HG02759 (cell line): ENCODE results near the gene ZDHHC18.
"Not testable (repeated sequence)": the region's sequence is repeated elsewhere in the genome, so short reads cannot be mapped to it uniquely, and the experiment has no call there.

Source experiments
- ATAC-seq: cut with Tn5 transposase; IDR thresholded peaks from one replicate; pipeline ENCODE4 v1.9.1; 2021; ENCODE audit warnings: mild to moderate bottlenecking, moderate library complexity; ENCODE audit not compliant: unreplicated experiment

The ZDHHC18 gene

GRCh38 chr1:26791148-26791547 is 35.3 kb upstream of the ZDHHC18 start:
- ATAC-seq: no peak

GRCh38 chr1:26791626-26792025 is 34.9 kb upstream of the ZDHHC18 start:
- ATAC-seq: no peak

GRCh38 chr1:26792924-26793323 is 33.6 kb upstream of the ZDHHC18 start:
- no peak for ATAC-seq

GRCh38 chr1:26794391-26794790 is 32.1 kb upstream of the ZDHHC18 start:
- ATAC-seq: no peak

GRCh38 chr1:26797627-26798026 is 28.9 kb upstream of the ZDHHC18 start:
- no peak for ATAC-seq

GRCh38 chr1:26799479-26800142 is 26.9 kb upstream of the ZDHHC18 start:
- ATAC-seq: no peak

GRCh38 chr1:26803932-26804331 is 22.6 kb upstream of the ZDHHC18 start:
- not testable (repeated sequence) for ATAC-seq

- ATAC-seq: not testable (repeated sequence)
These were observed 16.4 kb upstream of the ZDHHC18 start for GRCh38 chr1:26810105-26810504.

- no peak for ATAC-seq
These were observed 15.4 kb upstream of the ZDHHC18 start for GRCh38 chr1:26811057-26811456.

GRCh38 chr1:26811708-26812107 is 14.8 kb upstream of the ZDHHC18 start:
- ATAC-seq: no peak

GRCh38 chr1:26814377-26814776 is 12.1 kb upstream of the ZDHHC18 start:
- no peak for ATAC-seq

- ATAC-seq: no peak
These were observed 11.6 kb upstream of the ZDHHC18 start for GRCh38 chr1:26814893-26815292.

- peak; percentile 88 for ATAC-seq
These were observed 5.7 kb upstream of the ZDHHC18 start for GRCh38 chr1:26820784-26821269.

GRCh38 chr1:26822737-26823395 is 3.6 kb upstream of the ZDHHC18 start:
- no peak for ATAC-seq

GRCh38 chr1:26824731-26825130 is 1.8 kb upstream of the ZDHHC18 start:
- no peak for ATAC-seq

GRCh38 chr1:26827106-26827604 is 667 bp downstream of the ZDHHC18 start:
- ATAC-seq: no peak

- no peak for ATAC-seq
These were observed 1.2 kb downstream of the ZDHHC18 start for GRCh38 chr1:26827663-26828062.

GRCh38 chr1:26828411-26828991 is 2.0 kb downstream of the ZDHHC18 start:
- ATAC-seq: no peak

- ATAC-seq: no peak
These were observed 2.9 kb downstream of the ZDHHC18 start for GRCh38 chr1:26829184-26829911.

- no peak for ATAC-seq
These were observed 4.6 kb downstream of the ZDHHC18 start for GRCh38 chr1:26831059-26831458.

- ATAC-seq: no peak
These were observed 5.2 kb downstream of the ZDHHC18 start for GRCh38 chr1:26831546-26832248.
